HG03354 (cell line): Measurements from ENCODE around the gene SLC24A3.

Source experiments
- ATAC-seq: cut with Tn5 transposase; IDR thresholded peaks from one replicate; pipeline ENCODE4 v1.9.1; 2021; ENCODE audit warnings: mild to moderate bottlenecking; ENCODE audit not compliant: unreplicated experiment, poor library complexity, severe bottlenecking

Gene SLC24A3

GRCh38 chr20:19598117-19598850 is 385.8 kb downstream of the SLC24A3 start:
- ATAC-seq, result no peak

GRCh38 chr20:19599200-19599599 is 386.8 kb downstream of the SLC24A3 start:
- no peak for ATAC-seq

DNA sequence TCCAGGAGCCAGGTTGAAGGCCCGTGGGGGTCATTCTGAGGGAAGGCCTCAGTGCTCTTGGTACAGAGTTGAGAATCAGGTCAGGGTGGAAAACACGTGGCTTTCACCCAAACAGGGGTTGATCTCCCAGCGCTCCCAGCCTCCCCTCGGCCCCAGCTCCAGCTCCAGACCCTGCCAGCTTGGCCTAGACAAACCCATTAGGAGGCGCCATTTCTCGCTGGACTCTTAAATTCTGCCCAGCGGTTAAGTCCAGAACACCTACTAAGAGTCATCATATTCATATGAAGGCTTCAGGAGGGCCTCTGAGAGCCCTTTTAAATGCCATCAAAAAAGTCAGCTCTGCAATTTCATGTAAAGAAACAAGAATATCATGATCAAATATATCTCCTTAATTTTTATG is 387.6 kb downstream of the SLC24A3 start:
- ATAC-seq, result no peak

GRCh38 chr20:19601126-19601810 is 388.8 kb downstream of the SLC24A3 start:
- no peak for ATAC-seq

- no peak for ATAC-seq
These were observed 390.4 kb downstream of the SLC24A3 start for GRCh38 chr20:19602675-19603375.

- no peak for ATAC-seq
These were observed 390.9 kb downstream of the SLC24A3 start for GRCh38 chr20:19603376-19603750.

- ATAC-seq, result no peak
These were observed 393.5 kb downstream of the SLC24A3 start for GRCh38 chr20:19605786-19606485.

DNA sequence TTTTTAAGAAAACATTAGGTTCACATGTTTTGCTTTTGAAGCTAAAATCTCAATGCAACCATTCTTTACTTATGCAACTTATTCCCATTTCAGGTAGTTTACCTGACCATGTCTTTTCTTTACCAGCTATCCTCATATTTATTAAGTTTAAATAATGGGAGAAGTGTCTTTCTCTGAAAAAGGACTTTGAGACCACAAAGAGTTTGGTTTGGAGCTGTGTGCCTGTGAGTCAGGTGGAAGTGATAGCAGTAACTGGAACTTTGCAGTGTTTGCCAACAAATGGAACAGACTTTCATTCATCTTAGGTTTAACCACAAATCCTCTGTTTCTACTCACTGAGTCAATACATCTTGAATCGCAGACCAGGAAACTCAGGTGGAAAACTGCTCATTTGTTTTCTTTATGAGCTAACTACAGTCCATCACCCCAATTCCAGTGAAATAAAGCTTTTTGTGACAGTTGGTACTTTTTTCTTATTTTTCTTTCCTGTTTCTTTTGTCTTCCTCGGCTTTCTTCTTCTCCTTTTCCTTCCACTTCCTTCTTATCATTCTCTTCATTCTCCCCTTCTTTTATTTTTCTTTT is 397.3 kb downstream of the SLC24A3 start:
- ATAC-seq, result no peak

- no peak for ATAC-seq
These were observed 403.2 kb downstream of the SLC24A3 start for GRCh38 chr20:19615629-19616028.

DNA sequence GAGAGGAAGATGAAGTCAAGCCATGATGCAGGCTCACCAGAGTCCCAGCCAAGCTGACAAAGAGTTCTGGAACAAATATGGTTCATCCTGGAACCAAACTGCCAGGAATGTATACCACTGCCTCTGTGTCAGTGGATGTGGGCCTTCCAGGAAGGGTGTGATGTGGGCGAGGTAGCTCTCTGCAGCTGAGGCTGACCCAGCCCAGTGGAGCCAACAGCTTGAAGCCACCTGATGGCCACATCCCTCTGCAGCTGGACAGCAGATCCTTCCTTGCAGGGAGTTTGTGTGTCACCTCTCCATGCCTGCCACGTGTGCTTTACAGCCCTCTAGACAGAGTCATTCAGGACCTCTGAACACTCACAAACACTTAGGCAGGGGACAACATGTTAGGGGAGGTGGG is 403.6 kb downstream of the SLC24A3 start:
- no peak for ATAC-seq

DNA sequence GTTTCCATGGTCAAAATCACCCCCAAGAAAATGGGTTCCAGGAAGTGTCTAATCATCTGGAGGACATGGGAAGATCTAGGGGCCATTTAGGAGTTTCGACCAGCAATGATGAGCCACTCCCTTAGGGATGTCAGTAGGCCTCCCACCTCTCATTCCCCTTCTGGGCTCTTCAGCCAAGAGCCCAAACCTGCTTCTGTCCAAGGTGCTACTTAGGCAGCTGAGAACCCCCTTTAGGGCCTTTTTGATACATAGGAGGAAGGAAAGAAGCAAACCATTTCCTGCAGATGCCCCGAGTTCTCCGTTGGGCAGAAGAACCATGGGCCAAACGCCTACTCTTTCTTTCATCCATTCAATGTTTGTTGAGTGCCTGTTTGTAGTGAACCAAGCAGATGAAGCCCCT is 404.2 kb downstream of the SLC24A3 start:
- no peak for ATAC-seq

DNA sequence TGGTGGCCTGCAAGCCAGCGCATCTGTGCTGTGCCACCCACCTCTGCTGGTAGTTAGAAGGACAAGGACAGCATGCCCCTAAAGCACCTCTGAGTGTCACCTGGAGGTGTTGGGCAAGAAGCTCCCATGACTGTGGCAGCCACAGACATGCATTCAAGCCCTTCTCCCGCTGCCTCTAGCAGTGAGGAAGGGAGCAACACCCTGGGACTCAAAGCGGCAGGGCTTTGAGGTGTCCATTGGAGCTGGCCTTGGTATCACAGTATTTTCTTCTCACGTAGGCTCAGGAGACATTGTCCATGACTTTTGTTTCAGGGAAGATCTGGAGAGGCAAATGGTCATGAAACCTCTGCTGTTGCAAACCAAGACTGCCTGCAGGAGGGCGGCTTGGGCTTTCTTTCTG is 404.8 kb downstream of the SLC24A3 start:
- ATAC-seq, result no peak

DNA sequence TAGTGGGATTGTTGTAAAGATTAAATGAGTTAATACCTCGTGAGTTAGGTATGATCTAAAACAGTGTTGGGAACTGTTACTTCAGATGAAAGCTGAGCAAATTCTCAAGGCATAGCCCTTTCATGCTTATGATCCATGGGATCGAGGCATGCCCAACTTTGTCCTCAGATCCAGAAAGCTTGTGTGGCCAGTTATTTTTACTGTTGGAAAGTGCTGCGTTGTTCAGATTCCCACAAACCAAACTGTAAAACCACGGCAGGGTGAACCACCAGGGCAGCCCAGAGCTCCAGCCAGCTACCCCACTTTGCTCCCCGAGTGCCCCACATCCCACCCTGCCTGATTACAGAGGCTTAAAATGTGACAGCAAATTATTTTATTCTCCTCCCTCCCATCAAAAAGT is 406.3 kb downstream of the SLC24A3 start:
- no peak for ATAC-seq

GRCh38 chr20:19619904-19620430 is 407.5 kb downstream of the SLC24A3 start:
- ATAC-seq, result no peak

GRCh38 chr20:19620446-19620845 is 408.0 kb downstream of the SLC24A3 start:
- no peak for ATAC-seq

GRCh38 chr20:19621072-19621471 is 408.6 kb downstream of the SLC24A3 start:
- no peak for ATAC-seq

DNA sequence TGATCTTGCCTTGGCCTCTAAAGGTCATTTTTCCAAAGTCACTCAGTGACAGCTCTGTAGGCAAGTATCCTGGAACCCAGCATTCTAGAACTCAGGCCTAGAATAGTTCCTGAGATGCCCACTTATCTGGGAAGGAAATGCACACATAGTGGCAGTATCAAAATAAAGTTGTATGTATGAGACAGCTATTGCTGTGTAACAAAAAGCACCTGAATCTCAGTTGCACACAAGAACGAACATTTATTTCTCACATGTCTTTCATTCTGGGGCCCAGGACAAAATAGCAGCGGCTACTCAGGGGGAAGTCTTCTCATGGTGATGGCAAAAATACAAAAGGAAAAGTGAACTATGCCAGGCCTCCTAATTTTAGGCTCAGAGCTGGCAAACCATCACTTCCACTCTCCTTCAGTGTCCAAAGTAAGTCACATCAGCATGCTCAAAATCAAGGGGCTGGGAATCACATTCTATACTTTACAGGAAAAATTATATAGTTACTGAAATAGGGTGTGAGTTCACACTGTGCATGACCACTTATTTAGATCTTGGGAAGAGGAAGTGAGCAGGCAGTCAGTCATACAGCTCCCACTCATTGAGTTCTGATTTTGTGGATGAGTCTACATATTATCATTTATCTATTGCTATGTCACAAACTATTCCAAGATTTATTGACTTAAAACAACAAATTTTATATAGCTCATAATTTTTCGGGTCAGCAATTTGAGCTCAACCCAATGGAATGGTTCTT is 412.0 kb downstream of the SLC24A3 start:
- no peak for ATAC-seq

DNA sequence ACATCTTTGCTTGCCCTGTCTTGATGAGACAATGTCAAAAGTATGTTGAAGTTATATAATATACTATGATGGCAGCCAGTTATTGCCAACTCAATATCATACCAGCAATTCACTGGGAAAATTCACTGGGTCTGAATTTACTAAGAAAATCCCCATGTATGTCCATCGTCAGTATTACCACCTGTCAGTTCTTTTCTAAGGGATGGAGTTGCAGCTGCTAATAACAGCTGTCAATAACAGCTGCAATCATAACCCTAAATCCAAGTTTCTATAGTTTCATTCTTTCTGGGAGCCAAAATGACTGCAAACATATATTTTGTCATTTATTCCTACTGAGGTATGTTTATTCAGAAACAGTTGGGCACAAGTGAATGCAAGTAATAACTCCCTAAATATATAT is 413.0 kb downstream of the SLC24A3 start:
- no peak for ATAC-seq

DNA sequence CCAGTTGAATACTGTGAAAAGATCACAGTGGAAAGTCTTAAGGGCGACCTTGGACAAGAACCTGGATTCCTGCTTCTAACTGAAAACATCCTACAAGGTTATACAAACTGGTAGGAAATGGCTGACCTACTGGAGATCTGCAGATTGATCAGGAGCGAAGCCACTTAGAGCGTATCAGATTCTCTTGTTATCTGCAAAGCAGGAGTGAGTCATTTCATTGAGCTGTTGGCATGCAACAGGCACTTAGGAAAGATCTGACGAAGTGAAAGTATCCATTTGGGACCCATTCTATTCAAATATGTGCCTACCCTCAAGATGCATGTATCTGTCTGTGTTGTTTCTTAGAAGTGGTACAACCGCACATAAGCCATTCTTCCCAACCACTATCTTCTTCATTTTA is 414.5 kb downstream of the SLC24A3 start:
- no peak for ATAC-seq
